GM18498 (cell line): ENCODE measurements around the gene VWF.
"Not testable (repeated sequence)": the region's sequence is repeated elsewhere in the genome, so short reads cannot be mapped to it uniquely, and the experiment has no call there.

Source experiments
- ATAC-seq: cut with Tn5 transposase; IDR thresholded peaks from one replicate; pipeline ENCODE4 v1.9.1; 2021; ENCODE audit warnings: mild to moderate bottlenecking, moderate library complexity; ENCODE audit not compliant: unreplicated experiment

Gene VWF

GRCh38 chr12:6040815-6041214 lies 83.7 kb downstream of the VWF start:
- no peak for ATAC-seq

- no peak for ATAC-seq
Measured at GRCh38 chr12:6039894-6040601, 84.4 kb downstream of the VWF start.

GRCh38 chr12:6038160-6038559 lies 86.3 kb downstream of the VWF start:
- ATAC-seq = no peak

GRCh38 chr12:6037459-6037858 lies 87.0 kb downstream of the VWF start:
- no peak for ATAC-seq

GRCh38 chr12:6036509-6036908 lies 88.0 kb downstream of the VWF start:
- ATAC-seq = no peak

GRCh38 chr12:6034596-6034995 lies 89.9 kb downstream of the VWF start:
- ATAC-seq = no peak

- ATAC-seq = no peak
Measured at GRCh38 chr12:6033546-6033945, 90.9 kb downstream of the VWF start.

GRCh38 chr12:6032726-6033125 lies 91.7 kb downstream of the VWF start:
- ATAC-seq = no peak

GRCh38 chr12:6031001-6031400 lies 93.5 kb downstream of the VWF start:
- ATAC-seq = no peak

- ATAC-seq = no peak
Measured at GRCh38 chr12:6030081-6030480, 94.4 kb downstream of the VWF start.

- no peak for ATAC-seq
Measured at GRCh38 chr12:6029401-6029800, 95.1 kb downstream of the VWF start.

- no peak for ATAC-seq
Measured at GRCh38 chr12:6026998-6027397, 97.5 kb downstream of the VWF start.

- not testable (repeated sequence) for ATAC-seq
Measured at GRCh38 chr12:6025703-6026298, 98.7 kb downstream of the VWF start.

GRCh38 chr12:6024066-6024465 lies 100.4 kb downstream of the VWF start:
- ATAC-seq = not testable (repeated sequence)

- ATAC-seq = no peak
Measured at GRCh38 chr12:6020930-6021329, 103.5 kb downstream of the VWF start.

- ATAC-seq = not testable (repeated sequence)
Measured at GRCh38 chr12:6020511-6020910, 104.0 kb downstream of the VWF start.

GRCh38 chr12:6019256-6019655 lies 105.2 kb downstream of the VWF start:
- ATAC-seq = not testable (repeated sequence)

- ATAC-seq = no peak
Measured at GRCh38 chr12:6018265-6018664, 106.2 kb downstream of the VWF start.

GRCh38 chr12:6016756-6017155 lies 107.7 kb downstream of the VWF start:
- no peak for ATAC-seq

- ATAC-seq = not testable (repeated sequence)
Measured at GRCh38 chr12:6016004-6016403, 108.5 kb downstream of the VWF start.

GRCh38 chr12:6015271-6015670 lies 109.2 kb downstream of the VWF start:
- ATAC-seq = not testable (repeated sequence)

GRCh38 chr12:6010631-6011350 lies 113.7 kb downstream of the VWF start:
- not testable (repeated sequence) for ATAC-seq
